GM19240 (cell line): ENCODE results near the gene UTS2B.
A peak's percentile ranks its signal among the peaks of the same experiment; 100 is the strongest.

ENCODE experiments used
- DNase-seq: peaks from one replicate; pipeline ENCODE4 v3.0.0; 2011; ENCODE audit warnings: low spot score; ENCODE audit not compliant: insufficient read length

The UTS2B gene

GRCh38 chr3:191353022-191353777 lies 22.9 kb upstream of the UTS2B start:
- DNase-seq: no peak

DNA sequence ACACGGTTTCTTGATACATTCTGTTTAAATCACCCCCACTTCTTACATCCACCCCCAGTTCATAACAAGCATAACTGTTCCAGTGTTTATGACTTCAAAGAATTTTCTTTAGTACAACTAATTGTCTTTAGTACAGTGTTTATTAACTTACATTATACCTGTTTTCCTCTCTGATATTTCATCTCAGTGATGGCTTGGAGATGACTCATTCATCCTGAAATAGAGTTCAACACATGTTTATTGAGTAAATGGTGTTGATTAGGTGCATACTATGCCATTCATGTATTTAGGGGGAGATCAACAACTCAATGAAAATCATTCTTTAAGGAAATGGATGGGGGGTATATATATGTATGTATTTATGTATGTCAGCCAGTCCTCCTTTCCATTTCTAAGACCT lies 21.7 kb upstream of the UTS2B start:
- no peak for DNase-seq

DNA sequence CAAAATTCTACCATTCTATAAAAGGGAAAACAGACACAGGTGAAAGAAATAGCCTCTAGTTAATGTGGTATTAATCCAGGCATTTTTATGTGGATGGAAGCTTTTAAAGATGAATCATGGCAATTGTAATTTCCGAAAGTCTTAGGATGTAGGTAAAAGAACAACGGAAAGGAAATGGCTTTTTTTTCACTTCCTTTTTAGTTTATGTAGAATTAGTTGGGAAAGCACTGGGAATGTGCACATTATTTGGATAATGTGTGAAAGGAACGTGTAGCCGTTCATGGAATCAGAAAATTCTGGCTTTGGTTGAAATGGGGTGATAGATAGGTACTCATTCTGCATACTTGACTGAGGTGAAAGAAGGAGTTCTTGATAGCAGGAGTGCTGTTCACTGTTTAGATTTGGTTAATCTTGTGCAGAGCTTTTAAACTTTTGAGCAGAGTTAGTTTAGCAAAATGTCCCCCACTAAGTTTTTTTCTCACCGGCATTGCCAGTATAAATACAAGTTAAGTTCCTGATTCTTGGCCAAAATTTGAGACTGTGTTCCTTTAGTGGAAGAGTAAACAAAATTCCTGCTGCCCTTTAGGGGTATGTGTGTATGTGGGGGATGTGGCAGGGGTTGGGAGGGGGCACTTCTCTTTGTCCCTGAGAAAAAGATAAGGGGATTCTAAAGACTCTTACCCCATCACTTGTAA lies 20.2 kb upstream of the UTS2B start:
- DNase-seq: no peak

GRCh38 chr3:191348098-191348497 lies 17.8 kb upstream of the UTS2B start:
- no peak for DNase-seq

GRCh38 chr3:191347228-191347627 lies 16.9 kb upstream of the UTS2B start:
- no peak for DNase-seq

- no peak for DNase-seq
Measured at GRCh38 chr3:191345334-191345733, 15.0 kb upstream of the UTS2B start.

GRCh38 chr3:191343913-191344312 lies 13.6 kb upstream of the UTS2B start:
- no peak for DNase-seq

GRCh38 chr3:191343115-191343514 lies 12.8 kb upstream of the UTS2B start:
- DNase-seq: no peak

DNA sequence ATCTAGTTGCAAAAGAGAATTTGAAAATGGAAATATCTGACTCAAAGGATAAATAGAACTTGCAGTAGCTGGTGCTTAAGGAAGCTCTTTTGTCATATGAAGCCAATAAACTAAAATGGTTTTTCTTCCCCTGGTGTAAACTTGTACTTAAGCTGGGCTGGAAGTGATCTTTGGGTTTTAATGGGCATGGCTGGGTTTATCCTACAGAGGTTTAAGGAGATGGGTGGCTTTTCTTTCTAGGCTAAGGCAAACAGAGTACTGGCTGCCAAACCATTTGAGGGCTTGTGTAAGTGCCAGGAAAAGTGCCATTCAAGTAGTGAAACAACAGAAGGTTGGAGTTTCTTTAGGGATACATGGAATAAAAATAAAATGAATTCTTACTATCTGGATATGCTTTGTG lies 12.1 kb upstream of the UTS2B start:
- DNase-seq: no peak

DNA sequence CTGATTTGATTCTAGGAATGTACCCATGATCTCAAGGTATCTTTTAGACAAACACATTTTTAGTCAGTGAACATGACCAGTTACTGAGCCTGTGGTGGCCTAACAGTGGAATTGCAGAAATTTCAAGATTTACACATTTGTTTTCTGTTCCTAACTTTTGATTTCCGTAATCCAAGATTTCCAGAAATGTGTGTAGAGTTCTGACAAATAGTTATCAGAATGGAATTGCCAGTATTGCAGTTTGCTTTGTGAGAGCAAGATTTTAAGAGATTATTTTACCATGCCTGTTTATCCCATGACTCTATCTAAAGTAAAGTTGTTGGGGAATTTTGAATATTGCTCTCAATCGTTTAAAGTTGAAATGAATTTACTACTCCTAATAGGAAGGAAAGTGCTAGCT lies 11.7 kb upstream of the UTS2B start:
- no peak for DNase-seq

GRCh38 chr3:191340966-191341365 lies 10.6 kb upstream of the UTS2B start:
- DNase-seq: no peak

DNA sequence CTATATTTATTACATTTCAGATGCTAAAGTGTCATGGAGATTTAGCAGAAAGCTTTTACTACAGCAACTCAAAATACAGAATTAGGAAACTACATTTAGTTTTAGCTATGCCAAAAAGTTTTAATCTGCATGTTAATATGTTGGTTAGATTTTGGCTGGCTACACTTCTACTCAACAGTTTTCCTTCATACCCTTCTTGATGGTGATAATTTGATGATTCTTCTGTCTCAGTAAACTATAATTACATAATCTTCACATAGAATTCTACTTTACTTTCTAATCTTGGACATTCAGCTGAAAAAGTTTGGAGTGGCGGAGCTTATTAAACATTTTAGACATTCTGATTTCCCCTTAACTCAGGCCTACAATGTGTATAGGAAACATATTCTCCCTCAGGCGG lies 10.0 kb upstream of the UTS2B start:
- DNase-seq: no peak

- no peak for DNase-seq
Measured at GRCh38 chr3:191339316-191339917, 9.1 kb upstream of the UTS2B start.

DNA sequence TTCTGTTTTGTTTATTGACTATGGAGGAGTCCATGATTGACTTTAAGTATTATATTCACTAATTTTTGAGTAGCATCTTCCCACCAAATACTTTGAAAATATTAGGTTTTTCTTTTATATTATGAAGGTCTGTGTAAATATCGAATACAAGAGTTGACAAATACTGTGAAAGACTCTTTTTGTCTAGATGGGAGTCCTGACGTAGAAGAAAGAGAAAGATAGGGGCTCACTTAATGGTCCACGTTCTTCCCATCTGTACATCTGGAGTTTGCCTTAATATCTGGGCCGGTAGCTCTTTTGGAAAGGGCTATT lies 7.8 kb upstream of the UTS2B start:
- no peak for DNase-seq

DNA sequence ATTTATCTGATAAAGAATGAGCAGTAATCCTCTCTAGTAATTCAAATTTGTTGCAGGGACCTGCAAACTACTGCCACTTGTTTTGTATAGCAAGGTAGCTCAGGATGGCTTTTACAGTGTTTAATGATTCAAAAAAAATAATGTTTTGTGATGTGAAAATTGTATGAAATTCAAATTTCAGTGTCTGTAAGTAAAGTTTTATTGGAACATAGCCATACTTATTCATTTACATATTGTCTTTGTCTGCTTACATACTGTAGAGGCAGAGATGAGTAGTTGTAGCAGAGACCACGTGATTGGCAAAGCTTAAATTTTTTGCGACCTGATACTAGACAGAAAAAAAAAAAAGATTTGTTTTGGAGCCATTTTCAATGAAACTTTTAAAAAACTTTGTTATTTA lies 6.5 kb upstream of the UTS2B start:
- DNase-seq: no peak

- DNase-seq: no peak
Measured at GRCh38 chr3:191334346-191334893, 4.1 kb upstream of the UTS2B start.

DNA sequence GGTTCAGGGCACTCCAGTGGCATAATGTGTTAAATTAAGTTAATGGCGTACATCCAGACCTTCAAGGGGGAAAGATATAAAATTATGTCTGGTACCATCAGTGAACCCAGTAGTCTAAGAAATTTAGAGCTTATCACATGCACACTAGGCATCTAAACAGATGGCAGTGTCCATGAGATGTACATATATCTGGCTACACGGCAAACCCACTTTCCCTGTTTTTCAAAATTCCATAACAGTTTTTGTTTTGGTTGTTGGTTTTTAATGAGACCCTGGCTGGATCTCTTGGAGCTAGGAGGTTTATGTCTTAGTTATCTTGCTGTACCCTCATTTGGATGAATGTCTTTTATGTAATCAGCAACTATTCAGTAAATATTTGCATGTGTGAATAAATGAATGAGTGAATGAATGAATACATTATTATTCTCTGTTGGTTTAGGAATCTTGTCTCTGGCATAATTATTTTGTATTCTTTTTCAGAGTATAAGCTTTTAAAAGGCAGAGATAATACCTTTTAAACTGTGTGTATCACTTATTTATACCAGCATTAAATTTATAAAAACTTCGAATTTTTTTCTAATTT lies 3.1 kb upstream of the UTS2B start:
- no peak for DNase-seq

DNA sequence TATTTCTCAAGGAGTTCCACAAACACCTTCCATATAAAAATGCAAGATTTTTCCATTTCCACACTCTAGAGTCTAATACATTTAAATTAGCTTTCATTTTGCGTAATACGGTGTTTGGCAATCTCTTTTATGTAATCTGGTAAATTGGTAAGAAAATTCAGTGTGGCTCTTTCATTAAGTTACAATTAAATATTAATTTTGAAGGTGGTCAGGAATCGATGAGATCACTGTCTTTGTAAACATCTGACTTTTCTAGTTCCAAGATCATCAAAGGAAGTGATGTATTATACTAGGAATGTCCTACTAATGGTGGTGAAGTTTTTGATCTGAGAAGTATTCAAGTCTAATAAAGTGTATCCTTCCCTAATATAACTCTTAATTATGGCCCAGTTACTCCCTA lies 1.1 kb upstream of the UTS2B start:
- DNase-seq: no peak

DNA sequence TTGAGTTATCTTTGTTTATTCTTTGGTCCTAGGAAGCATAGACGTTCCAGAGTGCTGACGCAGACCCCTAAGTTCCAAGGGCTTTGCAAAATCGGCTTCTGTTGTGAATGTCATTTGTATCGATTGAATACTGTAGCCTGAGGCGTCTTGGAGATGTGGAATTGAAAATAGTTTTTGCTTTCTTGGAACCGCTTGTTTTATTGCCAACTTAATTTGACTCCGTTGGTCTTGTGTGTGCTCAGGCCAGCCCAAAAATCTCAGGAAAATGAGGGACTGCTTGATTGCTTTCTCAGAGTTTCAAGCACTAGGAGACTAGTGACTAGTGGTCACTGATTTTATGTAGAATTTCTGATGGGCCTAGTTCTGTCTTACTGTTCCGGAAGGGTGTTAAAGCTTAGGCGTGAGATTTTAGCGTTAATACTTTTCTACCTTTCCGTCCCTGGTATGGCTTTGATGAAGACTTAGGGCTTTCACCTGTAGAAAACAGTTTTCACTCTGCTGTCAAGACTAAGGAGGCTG lies 263 bp upstream of the UTS2B start:
- DNase-seq: no peak

GRCh38 chr3:191328962-191329653 lies 1.2 kb downstream of the UTS2B start, which contains the start of gene CCDC50:
TSS of gene CCDC50 (plus strand) at chr3:191329394. CDS start at chr3:191329675, 281 bp downstream.
- peak; percentile 55 for DNase-seq

GRCh38 chr3:191328383-191328961 lies 1.9 kb downstream of the UTS2B start:
- DNase-seq: no peak
